H9 (cell line): ENCODE results near the gene LDLRAD4. TPM values are rescaled to one million over a fixed set of nuclear protein-coding genes. Genes with fewer than 3 reads are reported as not detected.

Experiments used
- DNase-seq: peaks from one replicate; pipeline ENCODE4 v3.0.0-alpha.2; 2017
- H2AFZ ChIP-seq: one replicate; pipeline ENCODE4 v1.6.1; 2013; ENCODE audit warnings: mild to moderate bottlenecking, low read length, control low read depth, moderate library complexity
- H2AK5ac ChIP-seq: 2 replicates; pipeline ENCODE4 v1.6.1; 2013; ENCODE audit warnings: low read length, control low read depth, mixed read lengths; ENCODE audit not compliant: insufficient read length
- H2BK120ac ChIP-seq: one replicate; pipeline ENCODE4 v1.6.1; 2013; ENCODE audit warnings: low read depth, mild to moderate bottlenecking, low read length, control low read depth, inconsistent platforms; ENCODE audit not compliant: poor library complexity, severe bottlenecking
- H2BK12ac ChIP-seq: 2 replicates; pipeline ENCODE4 v1.6.1; 2013; ENCODE audit warnings: low read length, control low read depth, mixed read lengths, low read depth; ENCODE audit not compliant: insufficient read length
- H2BK15ac ChIP-seq: 2 replicates; pipeline ENCODE4 v1.6.1; 2013; ENCODE audit warnings: low read depth, low read length, control low read depth
- H2BK20ac ChIP-seq: one replicate; pipeline ENCODE4 v1.6.1; 2013; ENCODE audit warnings: low read depth, mild to moderate bottlenecking, low read length, control low read depth, inconsistent platforms; ENCODE audit not compliant: poor library complexity, severe bottlenecking
- H2BK5ac ChIP-seq: 2 replicates; pipeline ENCODE4 v1.6.1; 2013; ENCODE audit warnings: low read length, control low read depth, mixed read lengths; ENCODE audit not compliant: insufficient read length
- H3K14ac ChIP-seq: 2 replicates; pipeline ENCODE4 v1.6.1; 2013; ENCODE audit warnings: low read length, control low read depth; ENCODE audit not compliant: insufficient read depth
- H3K18ac ChIP-seq: 2 replicates; pipeline ENCODE4 v1.6.1; 2013; ENCODE audit warnings: low read depth, mild to moderate bottlenecking, mixed read lengths, low read length, control low read depth; ENCODE audit not compliant: insufficient read length
- H3K23ac ChIP-seq: 2 replicates; pipeline ENCODE4 v1.6.1; 2013; ENCODE audit warnings: low read length, control low read depth, mixed read lengths, low read depth; ENCODE audit not compliant: insufficient read length
- H3K23me2 ChIP-seq: 2 replicates; pipeline ENCODE4 v1.6.1; 2013; ENCODE audit warnings: low read depth, mild to moderate bottlenecking, mixed read lengths, low read length, control low read depth; ENCODE audit not compliant: insufficient read length, poor library complexity, severe bottlenecking
- H3K27ac ChIP-seq: 2 replicates; pipeline ENCODE4 v1.5.1; 2013; ENCODE audit warnings: low read length, control low read depth, mixed read lengths, low read depth; ENCODE audit not compliant: insufficient read length
- H3K27me3 ChIP-seq: 2 replicates; pipeline ENCODE4 v1.6.1; 2013; ENCODE audit warnings: low read length, control low read depth, inconsistent platforms; ENCODE audit not compliant: insufficient read depth
- H3K4ac ChIP-seq: 2 replicates; pipeline ENCODE4 v1.6.1; 2013; ENCODE audit warnings: low read depth, mild to moderate bottlenecking, control low read depth, inconsistent platforms, low read length, moderate library complexity
- H3K4me1 ChIP-seq: 2 replicates; pipeline ENCODE4 v1.6.1; 2013; ENCODE audit warnings: low read length, control low read depth, inconsistent platforms; ENCODE audit not compliant: insufficient read depth
- H3K4me2 ChIP-seq: 2 replicates; pipeline ENCODE4 v1.6.1; 2013; ENCODE audit warnings: low read length, control low read depth, mixed read lengths; ENCODE audit not compliant: insufficient read length, insufficient read depth
- H3K56ac ChIP-seq: 2 replicates; pipeline ENCODE4 v1.6.1; 2013; ENCODE audit warnings: low read depth, mild to moderate bottlenecking, mixed read lengths, low read length, control low read depth; ENCODE audit not compliant: insufficient read length
- H3K79me1 ChIP-seq: 2 replicates; pipeline ENCODE4 v1.6.1; 2013; ENCODE audit warnings: low read depth, mild to moderate bottlenecking, moderate library complexity, low read length, control low read depth, inconsistent platforms; ENCODE audit not compliant: insufficient read depth, poor library complexity, severe bottlenecking
- H3K79me2 ChIP-seq: 2 replicates; pipeline ENCODE4 v1.6.1; 2013; ENCODE audit warnings: low read length, control low read depth, inconsistent platforms; ENCODE audit not compliant: insufficient read depth
- H3K9ac ChIP-seq: 2 replicates; pipeline ENCODE4 v1.6.1; 2013; ENCODE audit warnings: low read length, control low read depth, mixed read lengths; ENCODE audit not compliant: insufficient read length; ENCODE audit errors: extremely low read depth
- H3K9me3 ChIP-seq: one replicate; pipeline ENCODE4 v1.6.1; 2013; ENCODE audit warnings: low read depth, low read length, inconsistent platforms; ENCODE audit not compliant: control insufficient read depth
- H3T11ph ChIP-seq: one replicate; pipeline ENCODE4 v1.6.1; 2013; ENCODE audit warnings: mild to moderate bottlenecking, low read length, control low read depth, inconsistent platforms
- H4K20me1 ChIP-seq: one replicate; pipeline ENCODE4 v1.6.1; 2013; ENCODE audit not compliant: control insufficient read depth, insufficient read length, insufficient read depth
- H4K5ac ChIP-seq: 2 replicates; pipeline ENCODE4 v1.6.1; 2013; ENCODE audit warnings: low read depth, mild to moderate bottlenecking, mixed read lengths, low read length, control low read depth; ENCODE audit not compliant: insufficient read length
- H4K8ac ChIP-seq: replicated peaks from 2 replicates; pipeline ENCODE4 v1.6.1; 2013; ENCODE audit warnings: low read length, control low read depth, mixed read lengths, low read depth; ENCODE audit not compliant: insufficient read length
- H4K91ac ChIP-seq: 2 replicates; pipeline ENCODE4 v1.6.1; 2013; ENCODE audit warnings: low read depth, mild to moderate bottlenecking, moderate library complexity, mixed read lengths, low read length, control low read depth; ENCODE audit not compliant: insufficient read length
- H3K27ac Mint-ChIP-seq, 3 experiments: 2 replicates in 2 of 3; 3 replicates in 1 of 3; pipeline ENCODE4 v1.8.0; 2020 to 2021; ENCODE audit warnings: mixed read lengths in 3 of 3, mild to moderate bottlenecking in 1 of 3, moderate library complexity in 1 of 3
- H3K27me3 Mint-ChIP-seq: 2 replicates; pipeline ENCODE4 v1.8.0; 2021; ENCODE audit warnings: low read depth, mild to moderate bottlenecking, moderate library complexity, mixed read lengths
- H3K36me3 Mint-ChIP-seq, 3 experiments: 2 replicates in 2 of 3; 3 replicates in 1 of 3; pipeline ENCODE4 v1.8.0; 2020 to 2021; ENCODE audit warnings: low read depth in 3 of 3, mixed read lengths in 3 of 3; ENCODE audit not compliant: insufficient read depth in 1 of 3
- H3K4me1 Mint-ChIP-seq, 2 experiments: 2 replicates each; pipeline ENCODE4 v1.8.0; 2020; ENCODE audit warnings: mixed read lengths in 2 of 2
- H3K4me3 Mint-ChIP-seq, 2 experiments: 2 replicates in 1 of 2; 3 replicates in 1 of 2; pipeline ENCODE4 v1.8.0; 2020 to 2021; ENCODE audit warnings: mild to moderate bottlenecking in 2 of 2, mixed read lengths in 2 of 2, moderate library complexity in 1 of 2
- H3K9me3 Mint-ChIP-seq, 2 experiments: 2 replicates in 1 of 2; 3 replicates in 1 of 2; pipeline ENCODE4 v1.8.0; 2020; ENCODE audit warnings: mild to moderate bottlenecking in 2 of 2, mixed read lengths in 2 of 2, moderate library complexity in 1 of 2
- CTCF ChIP-seq: fragments of 200-600 bp; sonication (generic); conservative IDR thresholded peaks from 3 replicates; pipeline ENCODE4 v1.8.0; 2021; ENCODE audit warnings: antibody characterized with exemption, mild to moderate bottlenecking
- WGBS: extraction: QIAGEN DNeasy Blood & Tissue Kit; methylation state at CpG from one replicate; pipeline ENCODE4 v1.1.7; 2013; ENCODE audit warnings: missing lambda C conversion rate, low lambda C conversion rate, mixed read lengths; ENCODE audit not compliant: insufficient read length; ENCODE audit errors: extremely low coverage; 5-methylcytosine and 5-hydroxymethylcytosine counted together
- total RNA-seq: library from RNA; stranded (reverse); gene quantifications from 2 replicates; pipeline ENCODE4 v1.2.1, GENCODE V29; 2021

LDLRAD4 gene
- total RNA-seq, 1 experiment from 2014 or later = 3.9 TPM

- DNase-seq = no peak
- H2BK20ac ChIP-seq = no peak overlapping the region
- no peak overlapping the region for H3K14ac ChIP-seq
- no peak for TF ChIP-seq CTCF
- Mint-ChIP-seq H3K4me1 (peaks cover 21 to 25% of the 10 kb centered on the region in 2 experiments), H3K9me3 (peaks cover 0 to 11% of the 10 kb centered on the region in 2 experiments; a peak in 4 of 5 replicates), H3K27ac (no peak overlapping the region), H3K27me3 (peaks cover 18% of the 10 kb centered on the region), H3K36me3 (peaks cover 0 to 5% (median 0%) of the 10 kb centered on the region in 3 experiments; a peak in 2 of 7 replicates), H3K4me3 (no peak overlapping the region)
- no peaks in the 10 kb centered on the region for H3K79me1 ChIP-seq
- H3K4me1 ChIP-seq = no peaks in the 10 kb centered on the region; the same call in 1 of the 2 replicates
- H2AFZ ChIP-seq = no peak overlapping the region
- no peak overlapping the region for H3K18ac ChIP-seq
- no peak overlapping the region for H2BK15ac ChIP-seq
- H3T11ph ChIP-seq = no peak overlapping the region
- no peak overlapping the region for H3K23ac ChIP-seq
- H3K79me2 ChIP-seq = no peaks in the 10 kb centered on the region
- no peak overlapping the region for H3K4me2 ChIP-seq
- WGBS = no CpG with 5 or more reads among the region's 12 CpGs
- no peak overlapping the region for H3K4ac ChIP-seq
- H2AK5ac ChIP-seq = no peak overlapping the region
- H2BK12ac ChIP-seq = no peak overlapping the region
- no peak overlapping the region for H4K91ac ChIP-seq
- H4K20me1 ChIP-seq = no peaks in the 10 kb centered on the region
- H3K9ac ChIP-seq = no peak overlapping the region
- H3K56ac ChIP-seq = no peak overlapping the region
- H3K27ac ChIP-seq = no peak overlapping the region
- H3K23me2 ChIP-seq = no peaks in the 10 kb centered on the region
- H4K8ac ChIP-seq = no peak overlapping the region
- H4K5ac ChIP-seq = no peak overlapping the region
- no peak overlapping the region for H2BK5ac ChIP-seq
- H3K27me3 ChIP-seq = no peaks in the 10 kb centered on the region
- H3K9me3 ChIP-seq = no peaks in the 10 kb centered on the region
- H2BK120ac ChIP-seq = no peak overlapping the region
Measured at GRCh38 chr18:13505780-13506345, 287.3 kb downstream of the LDLRAD4 start.
